T-helper 17 cell (primary cell): ENCODE data around the gene TBC1D3B. TPM values are rescaled to one million over a fixed set of nuclear protein-coding genes. Genes with fewer than 3 reads are reported as not detected.
"Not testable (repeated sequence)": the region's sequence is repeated elsewhere in the genome, so short reads cannot be mapped to it uniquely, and the experiment has no call there.

Source experiments
- ATAC-seq: fragments of 150-1000 bp; cut with Tn5 transposase; 2 replicates; pipeline ENCODE4 v1.10.0; 2021; ENCODE audit warnings: mild to moderate bottlenecking, moderate library complexity
- DNase-seq, 3 donors: peaks; one replicate each; pipeline versions ENCODE4 v3.0.0 to v3.0.0-alpha.2; 2020 to 2021
- H3K9me3 ChIP-seq: one replicate; pipeline ENCODE4 v1.7.0; 2013; ENCODE audit warnings: low read length, mild to moderate bottlenecking; ENCODE audit not compliant: control insufficient read depth, poor library complexity, severe bottlenecking
- H3K27ac Mint-ChIP-seq: one replicate; pipeline ENCODE4 v1.8.0; 2022; ENCODE audit warnings: mild to moderate bottlenecking, moderate library complexity, mixed read lengths
- H3K27me3 Mint-ChIP-seq: one replicate; pipeline ENCODE4 v1.8.0; 2022; ENCODE audit warnings: mixed read lengths
- H3K36me3 Mint-ChIP-seq: one replicate; pipeline ENCODE4 v1.8.0; 2022; ENCODE audit warnings: low read depth, mixed read lengths
- H3K4me1 Mint-ChIP-seq: one replicate; pipeline ENCODE4 v1.8.0; 2022; ENCODE audit warnings: mild to moderate bottlenecking, mixed read lengths
- H3K4me3 Mint-ChIP-seq: one replicate; pipeline ENCODE4 v1.8.0; 2022; ENCODE audit warnings: mild to moderate bottlenecking, moderate library complexity, mixed read lengths
- total RNA-seq, 4 donors: library from RNA in 2 of 4; stranded (reverse) in 2 of 4; gene quantifications; one replicate each; pipeline ENCODE4 v1.2.3 and lab custom pipeline; 2022 to 2026

TBC1D3B gene
- total RNA-seq, 2 donors from 2014 or later, result 3.5 to 3.6 TPM

DNA sequence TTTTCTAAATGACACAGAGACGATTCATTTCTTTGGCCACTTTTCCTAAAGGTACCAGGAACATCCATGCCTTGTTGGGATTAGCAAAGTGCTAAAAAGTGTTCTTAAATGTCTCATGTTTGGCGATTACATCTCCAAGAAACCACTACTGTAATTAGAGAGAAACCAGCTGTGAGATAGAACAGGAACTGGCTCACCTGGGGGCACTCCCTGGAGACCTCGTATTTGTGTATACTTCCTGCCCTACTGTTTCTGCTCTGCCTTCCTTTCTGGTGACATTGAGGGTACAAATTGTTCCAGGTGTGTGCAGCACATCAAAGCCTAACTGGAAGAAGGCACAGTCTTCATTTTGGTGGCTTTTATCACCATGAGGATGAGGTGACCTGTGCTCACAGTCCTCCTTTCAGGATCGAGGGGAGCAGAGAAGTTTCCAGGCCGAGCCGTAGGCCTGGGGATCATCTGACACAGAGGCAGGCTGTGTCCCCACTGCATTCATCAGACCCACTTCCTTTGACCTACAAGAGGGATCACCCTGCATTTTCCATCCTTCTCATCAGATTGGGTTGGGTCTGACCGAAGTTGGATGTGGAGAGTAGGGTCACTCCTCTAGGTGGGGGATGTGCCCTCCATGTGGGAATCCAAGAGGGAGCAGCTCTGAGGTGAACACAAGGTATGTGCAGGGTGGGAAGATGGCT lies 49.1 kb downstream of the TBC1D3B start:
- Mint-ChIP-seq H3K4me3 (no peak overlapping the region), H3K36me3 (no peaks in the 10 kb centered on the region), H3K4me1 (no peaks in the 10 kb centered on the region), H3K27ac (peak overlapping the region; percentile 53), H3K27me3 (peaks cover 52% of the 10 kb centered on the region)
- peak; percentile 36 for ATAC-seq
- no peaks in the 10 kb centered on the region for H3K9me3 ChIP-seq
- DNase-seq, result no peak

DNA sequence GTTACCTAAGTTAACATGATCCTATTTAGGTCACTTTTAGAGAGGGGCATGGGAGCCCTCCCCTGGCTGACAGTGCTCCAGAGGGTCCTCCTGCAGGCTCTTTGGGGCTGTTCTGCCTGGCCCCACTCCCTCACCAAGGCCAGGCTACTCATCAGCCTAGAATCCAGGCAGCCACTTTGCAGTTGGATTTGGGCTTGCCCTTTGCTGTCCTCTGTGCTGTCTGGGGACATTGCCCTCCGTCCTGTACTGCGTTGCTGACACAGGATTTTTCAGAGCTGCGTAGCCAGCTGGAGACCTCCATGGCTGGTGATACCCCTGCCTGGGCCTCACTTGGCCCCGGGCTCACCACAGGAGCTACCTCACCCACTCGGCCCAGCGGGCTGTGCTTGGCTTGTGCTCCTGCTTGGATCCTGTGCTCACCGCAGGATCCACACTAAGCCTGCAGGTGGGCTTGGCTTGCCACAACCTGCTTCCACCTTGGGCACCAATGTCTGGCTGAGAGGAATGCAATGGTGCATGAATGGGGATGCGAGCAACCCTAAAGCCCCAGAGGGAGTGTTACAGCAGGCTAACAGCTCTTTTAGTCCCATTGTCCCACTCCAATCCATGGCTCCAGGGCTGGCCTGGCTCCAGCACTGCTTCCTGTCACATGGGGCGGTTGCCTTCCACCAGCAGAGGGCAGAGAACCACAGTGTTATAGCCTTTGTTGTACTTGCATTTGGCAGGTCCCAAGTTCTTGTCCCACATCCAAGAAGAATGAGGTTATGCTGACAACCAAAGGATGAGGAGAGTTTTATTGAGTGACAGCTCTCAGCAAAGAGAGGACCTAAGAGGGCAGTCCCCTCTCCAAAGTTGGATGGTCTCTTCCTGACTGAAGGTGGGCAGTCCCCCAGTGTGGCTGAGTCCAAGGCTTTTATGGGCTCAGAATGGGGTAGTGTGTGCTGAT lies 51.3 kb downstream of the TBC1D3B start:
- no peak overlapping the region for H3K4me3 Mint-ChIP-seq
- H3K27ac Mint-ChIP-seq, result no peak overlapping the region
- ATAC-seq (no peak), DNase-seq (no peak)
- H3K9me3 ChIP-seq, result no peaks in the 10 kb centered on the region
- no peaks in the 10 kb centered on the region for H3K4me1 Mint-ChIP-seq
- H3K36me3 Mint-ChIP-seq, result no peaks in the 10 kb centered on the region
- H3K27me3 Mint-ChIP-seq, result peaks cover 40% of the 10 kb centered on the region

DNA sequence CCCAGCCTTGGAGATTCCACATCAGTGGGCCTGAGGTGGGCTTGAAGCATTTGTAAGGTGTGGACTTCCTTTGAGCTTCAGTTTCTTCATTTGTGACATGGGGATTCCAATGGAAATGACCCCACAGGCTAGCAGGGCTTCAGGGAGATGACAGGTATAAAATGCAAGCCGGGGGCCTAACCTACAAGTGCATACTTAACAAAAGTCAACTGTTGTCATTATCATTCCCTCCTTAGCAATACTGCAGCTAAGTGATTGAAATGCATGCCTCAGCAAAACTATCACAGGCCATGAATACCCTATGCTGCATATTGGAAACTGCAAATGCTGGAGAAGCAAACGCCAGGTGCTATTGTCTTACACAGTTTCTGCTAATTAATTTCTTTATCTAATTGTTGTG lies 53.0 kb downstream of the TBC1D3B start:
- H3K36me3 Mint-ChIP-seq, result no peaks in the 10 kb centered on the region
- H3K27ac Mint-ChIP-seq, result no peak overlapping the region
- H3K4me3 Mint-ChIP-seq, result no peak overlapping the region
- peaks cover 27% of the 10 kb centered on the region for H3K27me3 Mint-ChIP-seq
- H3K9me3 ChIP-seq, result no peaks in the 10 kb centered on the region
- ATAC-seq (no peak), DNase-seq (no peak)
- no peaks in the 10 kb centered on the region for H3K4me1 Mint-ChIP-seq

DNA sequence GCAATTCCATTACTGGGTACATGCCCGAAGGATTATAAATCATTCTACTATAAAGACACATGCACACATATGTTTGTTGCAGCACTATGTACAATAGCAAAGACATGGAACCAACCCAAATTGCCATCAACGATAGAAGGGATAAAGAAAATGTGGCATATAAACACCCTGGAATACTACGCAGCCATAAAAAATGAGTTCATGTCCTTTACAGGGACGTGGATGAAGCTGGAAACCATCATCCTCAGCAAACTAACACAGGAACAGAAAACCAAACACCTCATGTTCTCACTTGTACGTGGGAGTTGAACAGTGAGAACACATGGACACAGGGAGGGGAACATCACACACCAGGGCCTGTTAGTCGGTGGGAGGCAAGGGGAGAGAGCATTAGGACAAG lies 55.3 kb downstream of the TBC1D3B start:
- not testable (repeated sequence) for DNase-seq, H3K4me1 Mint-ChIP-seq, H3K27ac Mint-ChIP-seq, ATAC-seq, H3K36me3 Mint-ChIP-seq, H3K4me3 Mint-ChIP-seq, H3K9me3 ChIP-seq
- peaks cover 24% of the 10 kb centered on the region for H3K27me3 Mint-ChIP-seq

DNA sequence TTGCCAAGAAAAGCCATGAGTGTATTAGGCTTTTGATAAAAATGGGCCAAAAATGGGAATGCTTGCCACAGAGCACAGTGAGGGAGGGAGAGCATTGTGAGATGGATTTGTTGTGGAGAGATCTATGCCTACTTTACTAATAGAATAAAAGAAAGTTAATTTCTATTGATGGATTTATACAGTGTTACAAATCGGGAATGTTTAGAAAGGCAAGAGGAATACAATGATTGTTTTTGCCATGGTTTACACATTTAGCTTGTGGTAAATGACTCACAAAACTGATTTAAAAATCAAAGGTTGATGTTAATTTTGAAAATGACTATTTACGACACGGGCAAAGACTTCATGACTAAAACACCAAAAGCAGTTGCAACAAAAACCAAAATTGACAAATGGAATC lies 56.2 kb downstream of the TBC1D3B start:
- DNase-seq (no peak), ATAC-seq (no peak)
- Mint-ChIP-seq H3K4me3 (no peak overlapping the region), H3K4me1 (no peaks in the 10 kb centered on the region), H3K27me3 (peaks cover 24% of the 10 kb centered on the region), H3K27ac (no peak overlapping the region), H3K36me3 (no peaks in the 10 kb centered on the region)
- H3K9me3 ChIP-seq, result no peaks in the 10 kb centered on the region

DNA sequence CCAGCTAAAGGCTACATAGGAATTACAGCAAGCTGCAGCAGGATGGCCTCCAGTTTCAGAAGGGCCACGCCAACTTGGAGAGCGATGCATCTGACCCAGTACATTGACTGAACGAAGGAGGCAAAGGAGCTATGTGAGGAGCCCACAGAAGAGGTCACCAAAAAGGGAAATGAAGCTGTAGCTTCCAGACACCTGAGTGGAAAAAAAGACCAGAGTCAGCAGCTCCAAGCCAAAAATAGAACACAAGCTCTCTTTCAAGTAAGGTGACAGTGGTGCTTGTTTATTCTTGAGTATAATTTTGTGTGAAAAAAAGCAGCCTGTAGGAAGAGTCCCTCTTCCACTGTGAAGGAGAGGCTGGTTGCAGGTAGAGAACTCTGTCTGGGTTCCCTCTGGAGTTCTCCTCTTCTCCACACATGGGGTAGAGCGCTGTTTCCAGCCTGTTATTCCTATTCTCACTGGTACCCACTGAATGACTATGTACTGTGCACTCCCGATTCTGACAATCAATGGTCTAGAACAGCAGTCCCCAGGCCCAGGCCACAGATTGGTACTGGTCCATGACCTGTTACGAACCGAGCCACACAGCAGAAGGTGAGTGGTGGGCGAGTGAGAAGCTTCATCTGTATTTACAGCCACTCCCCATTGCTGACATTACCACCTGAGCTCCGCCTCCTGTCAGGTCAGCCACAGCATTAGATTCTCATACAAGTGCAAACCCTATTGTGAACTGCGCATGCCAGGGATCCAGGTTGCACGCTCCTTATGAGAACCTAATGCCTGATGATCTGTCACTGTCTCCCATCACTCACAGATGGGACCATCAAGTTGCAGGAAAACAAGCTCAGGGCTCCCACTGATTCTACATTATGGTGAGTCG lies 57.7 kb downstream of the TBC1D3B start:
- no peak overlapping the region for H3K4me3 Mint-ChIP-seq
- ATAC-seq, result no peak
- no peaks in the 10 kb centered on the region for H3K4me1 Mint-ChIP-seq

DNA sequence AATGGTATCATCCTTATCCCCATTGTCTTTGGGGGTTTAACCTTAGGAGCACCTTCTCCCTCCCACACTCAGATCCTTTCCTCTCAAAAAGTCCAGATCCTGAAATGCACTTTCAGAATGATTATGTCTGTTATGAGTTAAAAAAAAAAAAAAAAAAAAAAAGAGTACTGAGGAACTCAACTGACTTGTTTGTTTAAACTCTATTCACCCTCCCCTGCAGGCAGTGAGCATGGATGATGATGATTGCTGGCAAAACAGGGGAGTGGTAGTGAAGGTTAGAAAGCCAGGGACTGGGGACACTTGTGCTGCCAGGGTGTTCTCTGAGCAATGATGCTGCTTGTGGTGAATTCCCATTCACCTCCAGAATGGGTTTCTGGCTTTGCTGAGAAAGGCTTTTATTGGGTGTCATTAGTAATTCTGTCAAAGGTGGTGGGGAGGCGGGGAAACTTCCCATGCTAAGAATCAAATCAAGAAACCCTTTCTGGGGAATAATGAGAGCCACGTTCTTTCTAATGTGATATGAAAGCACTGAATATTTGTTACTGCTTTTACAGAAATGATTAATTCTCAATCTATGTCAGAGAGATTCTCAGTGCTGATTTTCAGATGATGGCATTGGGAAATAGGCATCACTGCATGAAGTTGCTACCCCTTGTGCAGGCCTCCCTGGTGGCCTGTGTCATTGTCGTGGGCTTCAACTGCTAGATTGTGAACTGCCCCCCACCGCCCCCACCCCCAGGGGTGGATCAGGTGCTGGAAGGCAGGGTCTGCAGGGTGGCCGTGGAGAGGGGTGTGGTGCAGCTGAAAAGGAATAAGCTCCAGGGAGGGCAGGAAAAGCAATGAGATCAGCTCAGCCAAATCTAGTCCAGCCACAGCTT lies 58.7 kb downstream of the TBC1D3B start:
- Mint-ChIP-seq H3K27ac (no peak overlapping the region), H3K27me3 (peaks cover 29% of the 10 kb centered on the region), H3K36me3 (no peaks in the 10 kb centered on the region), H3K4me1 (no peaks in the 10 kb centered on the region), H3K4me3 (no peak overlapping the region)
- ATAC-seq, result no peak
- H3K9me3 ChIP-seq, result no peaks in the 10 kb centered on the region
- DNase-seq, result no peak

More for the DNA sequence above, 57.7 kb downstream of the TBC1D3B start:
- Mint-ChIP-seq H3K27me3 (peaks cover 33% of the 10 kb centered on the region), H3K27ac (no peak overlapping the region), H3K36me3 (no peaks in the 10 kb centered on the region)
- DNase-seq, result no peak
- no peaks in the 10 kb centered on the region for H3K9me3 ChIP-seq

Other genes starting within 250 kb of the TBC1D3B start
- gene RDM1, start 245.9 kb downstream of the TBC1D3B start, total RNA-seq, result not detected
- gene LYZL6, start 232.9 kb downstream of the TBC1D3B start, total RNA-seq, result not detected
- not detected for gene CCL16, start 195.1 kb downstream of the TBC1D3B start, total RNA-seq
- not detected for gene CCL14, start 189.9 kb downstream of the TBC1D3B start, total RNA-seq
- not detected for gene CCL15, start 175.1 kb downstream of the TBC1D3B start, total RNA-seq
- gene CCL23, start 158.7 kb downstream of the TBC1D3B start, total RNA-seq, result not detected
- gene CCL18, start 112.4 kb downstream of the TBC1D3B start, total RNA-seq, result not detected
- 1 to 10 TPM; 5.8 to 8.8 TPM for gene CCL3, start 86.5 kb downstream of the TBC1D3B start, total RNA-seq
- gene CCL4, start 72.8 kb downstream of the TBC1D3B start, total RNA-seq, result 1 to 10 TPM; 2.2 to 2.4 TPM
- gene CCL3L1, start 20.1 kb upstream of the TBC1D3B start, total RNA-seq, result 1 to 10 TPM; 4.7 to 5.3 TPM
- 1 to 10 TPM in 1 of 2 donors, under 1 TPM in 1; 0.62 to 1.6 TPM for gene CCL4L2, start 34.4 kb upstream of the TBC1D3B start, total RNA-seq
- gene TBC1D3I, start 87.9 kb upstream of the TBC1D3B start, total RNA-seq, result under 1 TPM; 0.57 to 0.67 TPM
- gene TBC1D3G, start 147.2 kb upstream of the TBC1D3B start, total RNA-seq, result under 1 TPM in 1 of 2 donors, not detected in 1; 0.75 TPM
- not detected for gene TBC1D3H, start 211.8 kb upstream of the TBC1D3B start, total RNA-seq